K562 (cell line): ENCODE results near the gene ZBTB22. TPM values are rescaled to one million over a fixed set of nuclear protein-coding genes. Genes with fewer than 3 reads are reported as not detected.
"Not testable (repeated sequence)": the region's sequence is repeated elsewhere in the genome, so short reads cannot be mapped to it uniquely, and the experiment has no call there.

ENCODE experiments used
- ATAC-seq: fragments of 200-7000 bp; cut with Tn5 transposase; 3 replicates; pipeline ENCODE4 v1.9.1; 2020; ENCODE audit warnings: moderate library complexity
- BruUV-seq: library from RNA; stranded (reverse); fragments of 400-500 nt; replicated peaks from 2 replicates; lab custom pipeline; 2021; lab: Mats Ljungman, UMichigan
- CTCF ChIA-PET: fragments of 300-600 bp; formaldehyde crosslinking; extraction: SDS; loops from one replicate; lab custom pipeline; 2021; ENCODE audit warnings: low intra/inter-chr PET ratio; lab: Yijun Ruan, JAX
- POLR2A ChIA-PET: fragments of 300-600, 350-650 bp; sonication (Branson Sonifier 250); formaldehyde crosslinking; extraction: SDS; loops from one replicate; lab custom pipeline; 2021; ENCODE audit warnings: antibody characterized with exemption, inconsistent platforms; lab: Yijun Ruan, JAX
- DNase-seq, 4 experiments: peaks; one replicate each; pipeline versions ENCODE4 v3.0.0 to v3.0.0-alpha.2; 2011 to 2018; ENCODE audit warnings: low spot score in 3 of 4, mixed read lengths in 3 of 4; ENCODE audit errors: extremely low read depth in 1 of 4
- FAIRE-seq: peaks from 2 replicates; lab custom pipeline; 2011; peaks lifted over from hg19 to GRCh38; lab: Jason Lieb, UNC
- H2AFZ ChIP-seq: 2 replicates; pipeline ENCODE4 v1.6.0; 2011; ENCODE audit warnings: low read depth, low read length, control low read depth, inconsistent platforms
- H3K27ac ChIP-seq: fragments of 200-600 bp; 3 replicates; pipeline ENCODE4 v1.8.0; 2011; ENCODE audit warnings: low read depth, mild to moderate bottlenecking, control low read depth, inconsistent platforms, low read length, moderate library complexity, mixed read lengths; ENCODE audit errors: extremely low read depth
- H3K27me3 ChIP-seq, 2 experiments: fragments of 300-600 bp in 1 of 2; 2 replicates in 1 of 2; 3 replicates in 1 of 2; pipeline versions ENCODE4 v1.6.0 to v1.8.0; 2011; ENCODE audit warnings: inconsistent platforms in 2 of 2, low read length in 2 of 2, mild to moderate bottlenecking in 1 of 2, mixed read lengths in 1 of 2, moderate library complexity in 1 of 2; ENCODE audit not compliant: control insufficient read depth in 2 of 2, insufficient read depth in 2 of 2
- H3K36me3 ChIP-seq: fragments of 300-600 bp; 3 replicates; pipeline ENCODE4 v1.8.0; 2011; ENCODE audit warnings: mild to moderate bottlenecking, low read length, inconsistent platforms; ENCODE audit not compliant: control insufficient read depth, insufficient read depth
- H3K4me1 ChIP-seq, 2 experiments: fragments of 200-600 bp in 1 of 2; replicated peaks in 1 of 2; 2 replicates in 1 of 2; 3 replicates in 1 of 2; pipeline versions ENCODE4 v1.5.1 to v1.8.0; 2011; ENCODE audit warnings: inconsistent platforms in 2 of 2, low read length in 2 of 2, mild to moderate bottlenecking in 1 of 2, mixed read lengths in 1 of 2, moderate library complexity in 1 of 2; ENCODE audit not compliant: control insufficient read depth in 2 of 2, insufficient read depth in 2 of 2
- H3K4me2 ChIP-seq: 2 replicates; pipeline ENCODE4 v1.6.1; 2011; ENCODE audit warnings: low read length, control low read depth, inconsistent platforms, mixed read lengths; ENCODE audit not compliant: insufficient read depth
- H3K4me3 ChIP-seq: fragments of 200-600 bp; sonication (generic), shearing (Covaris generic); 2 replicates; pipeline ENCODE4 v1.5.1; 2016; ENCODE audit warnings: control low read depth, inconsistent platforms
- H3K79me2 ChIP-seq: fragments of 200-600 bp; 3 replicates; pipeline ENCODE4 v1.8.0; 2011; ENCODE audit warnings: low read length, inconsistent platforms; ENCODE audit not compliant: control insufficient read depth, insufficient read depth
- H3K9ac ChIP-seq, 2 experiments: 2 replicates each; pipeline versions ENCODE4 v1.6.0 to v1.6.1; 2011; ENCODE audit warnings: low read depth in 2 of 2, low read length in 2 of 2, control low read depth in 1 of 2, inconsistent platforms in 1 of 2, mild to moderate bottlenecking in 1 of 2, mixed read lengths in 1 of 2; ENCODE audit not compliant: insufficient read depth in 1 of 2
- H3K9me1 ChIP-seq: one replicate; pipeline ENCODE4 v1.6.0; 2011; ENCODE audit warnings: inconsistent platforms, mild to moderate bottlenecking, low read length, moderate library complexity; ENCODE audit not compliant: control insufficient read depth, insufficient read depth
- H3K9me3 ChIP-seq: replicated peaks from 2 replicates; pipeline ENCODE4 v1.5.1; 2011; ENCODE audit warnings: low read depth, low read length, inconsistent platforms; ENCODE audit not compliant: control insufficient read depth, insufficient read depth
- H4K20me1 ChIP-seq: replicated peaks from 2 replicates; pipeline ENCODE4 v1.6.1; 2011; ENCODE audit warnings: low read length, inconsistent platforms, mixed read lengths; ENCODE audit not compliant: control insufficient read depth, insufficient read depth
- C11orf30 ChIP-seq: fragments of 450-650 bp; IDR thresholded peaks from 2 replicates; pipeline ENCODE4 v1.6.1; 2016; ENCODE audit warnings: low read depth, mild to moderate bottlenecking
- GABPA ChIP-seq: fragments of 200-800 bp; sonication (Bioruptor generic); conservative IDR thresholded peaks from 2 replicates; pipeline ENCODE4 v1.6.1; 2016; ENCODE audit warnings: low read depth, missing genetic modification characterization, missing compliant biosample characterization
- MAFG ChIP-seq: fragments of 450-650 bp; conservative IDR thresholded peaks from 2 replicates; pipeline ENCODE4 v1.6.1; 2016; ENCODE audit warnings: missing genetic modification characterization, missing compliant biosample characterization
- MAFK ChIP-seq: IDR thresholded peaks from 2 replicates; pipeline ENCODE4 v1.6.1; 2011; ENCODE audit warnings: low read length, improper control_type of control experiment
- NR2C2 ChIP-seq, 2 experiments: fragments of 200-800 bp in 1 of 2; sonication (Bioruptor generic) in 1 of 2; sonication (generic) in 1 of 2; formaldehyde crosslinking in 1 of 2; IDR thresholded peaks; 2 replicates each; pipeline versions ENCODE4 v1.6.1 to v1.8.0; 2016 to 2022; ENCODE audit warnings: mild to moderate bottlenecking in 1 of 2, missing compliant biosample characterization in 1 of 2, missing genetic modification characterization in 1 of 2, missing genetic modification reagents in 1 of 2
- RBFOX2 ChIP-seq: fragments of 200-400 bp; formaldehyde crosslinking; IDR thresholded peaks from 2 replicates; pipeline ENCODE4 v1.6.1; 2017; ENCODE audit warnings: low read depth, mild to moderate bottlenecking, low read length, moderate library complexity
- RREB1 ChIP-seq: fragments of 250-450 bp; sonication (Bioruptor Pico); IDR thresholded peaks from 2 replicates; pipeline ENCODE4 v1.4.0; 2020
- ZC3H4 ChIP-seq: sonication (generic); formaldehyde crosslinking; IDR thresholded peaks from 2 replicates; pipeline ENCODE4 v1.9.0; 2021; ENCODE audit warnings: missing genetic modification reagents, borderline replicate concordance
- ZEB2 ChIP-seq: fragments of 450-650 bp; IDR thresholded peaks from 2 replicates; pipeline ENCODE4 v1.6.1; 2016
- ZNF316 ChIP-seq: fragments of 450-650 bp; IDR thresholded peaks from 2 replicates; pipeline ENCODE4 v1.6.1; 2016
- WGBS: fragments of 100-300 bp; shearing (Covaris generic); methylation state at CpG from one replicate; pipeline ENCODE4 v1.1.6; 2016; ENCODE audit warnings: low coverage, mixed read lengths; ENCODE audit not compliant: insufficient coverage; ENCODE audit errors: missing lambda C conversion rate; 5-methylcytosine and 5-hydroxymethylcytosine counted together
- in situ Hi-C: fragments of 300-500 bp; cut with MboI; formaldehyde crosslinking; loops from 4 replicates; pipeline ENCODE4 v1.15.0; 2018; ENCODE audit warnings: inconsistent platforms, mixed read lengths
- intact Hi-C: fragments of 100-400 bp; cut with micrococcal nuclease; formaldehyde crosslinking; loops from 2 replicates; pipeline ENCODE4 v1.14.2; 2022
- polyA plus RNA-seq, 8 experiments: library from polyadenylated mRNA; depleted of rRNA in 4 of 8; stranded (reverse) in 5 of 8; unstranded in 3 of 8; fragments of >200 nt; fragmentation: Nextera tagmentation in 2 of 8; fragmentation: Illumina TruSeq in 1 of 8; extraction: Ambion mirVana in 2 of 8; extraction: Trizol in 1 of 8; gene quantifications; 2 replicates each; pipeline versions ENCODE4 v1.2.1 to v1.2.3, GENCODE V29; 2011 to 2014; ENCODE audit warnings: inconsistent platforms in 1 of 8, missing spikeins in 1 of 8
- total RNA-seq, 7 experiments: library from RNA; depleted of rRNA in 6 of 7; stranded (reverse); fragments of >200 nt in 6 of 7; fragmentation: Illumina TruSeq in 2 of 7; extraction: Trizol in 2 of 7; gene quantifications; 2 replicates each; pipeline versions ENCODE4 v1.2.1 to v1.2.3, GENCODE V29; 2011 to 2021; ENCODE audit warnings: low replicate concordance in 1 of 7

Gene ZBTB22
- total and polyA plus RNA-seq, 9 of the 15 experiments (the other 6 are each of a cell fraction or from before 2014, with no cell fraction given): 0.21 to 11.9 (median 7.1) TPM

- H3K4me2 ChIP-seq, POLR2A ChIA-PET, H3K27ac ChIP-seq, in situ Hi-C loops, H3K9me1 ChIP-seq, CTCF ChIA-PET, H3K9ac ChIP-seq, intact Hi-C loops, H3K9me3 ChIP-seq, H3K27me3 ChIP-seq, DNase-seq, H3K4me3 ChIP-seq, ATAC-seq, FAIRE-seq, BruUV-seq, H2AFZ ChIP-seq, H4K20me1 ChIP-seq: not testable (repeated sequence)
- 85% methylated on average over 4 of the region's 4 CpGs for WGBS
- Histone ChIP-seq H3K36me3 (peaks cover 72% of the 10 kb centered on the region), H3K4me1 (peaks cover 11 to 19% of the 10 kb centered on the region in 2 experiments; a peak in 4 of 5 replicates), H3K79me2 (peaks cover 32% of the 10 kb centered on the region)
- TF ChIP-seq MAFK (peak; percentile 7; the same call in 1 of the 2 replicates), MAFG (tag) (peak; percentile 78), ZNF316 (peak; percentile 76), C11orf30 (peak; percentile 70)
Measured at GRCh38 chr6:33285214-33285613, 32.3 kb downstream of the ZBTB22 start.

GRCh38 chr6:33280539-33280938, 37.0 kb downstream of the ZBTB22 start:
- Histone ChIP-seq H2AFZ (no peak overlapping the region), H3K4me3 (no peak overlapping the region), H3K9me1 (no peaks in the 10 kb centered on the region), H3K79me2 (peaks cover 10% of the 10 kb centered on the region), H3K9ac (peak overlapping the region in 1 of 2 experiments; percentile 30; a peak in 2 of 4 replicates), H3K9me3 (no peaks in the 10 kb centered on the region), H3K27me3 (no peaks in the 10 kb centered on the region), H3K4me2 (no peak overlapping the region; the same call in 1 of the 2 replicates), H3K4me1 (peaks cover 16 to 39% of the 10 kb centered on the region in 2 experiments; a peak in 4 of 5 replicates), H3K36me3 (peaks cover 89% of the 10 kb centered on the region), H4K20me1 (peaks cover 13% of the 10 kb centered on the region), H3K27ac (no peak overlapping the region)
- ATAC-seq: no peak
- no peak for DNase-seq
- FAIRE-seq: no peak
- CTCF ChIA-PET: interaction anchor here (1.2 to 6.6 kb wide), 7 partner anchors 19 to 145 kb away, joined by 5 to 64 read pairs (median 14); partner anchors contain the start of genes CUTA, KIFC1 and RGL2
- intact Hi-C loops (loop anchor here (1.0 to 2.0 kb wide), 4 partner anchors 19 to 146 kb away; no protein-coding TSS in a partner anchor), in situ Hi-C loops (no loop called here)
- no TSS peak for BruUV-seq
- 89% methylated on average over 6 of the region's 6 CpGs for WGBS
- POLR2A ChIA-PET: interaction anchor here (0.7 to 8.1 kb wide), 4 partner anchors 8 to 19 kb away, joined by 3 to 90 read pairs (median 10); partner anchors contain the start of genes PFDN6, RPS18, VPS52 and WDR46
- peak; percentile 51 for TF ChIP-seq RBFOX2
- TF ChIP-seq ZEB2: no peak
- TF ChIP-seq NR2C2 (CRISPR knock-in tag; IDR thresholded peaks at IDR 0.05): no peak
- TF ChIP-seq NR2C2 (tag; IDR thresholded peaks at IDR 0.05): 0 out of 2 replicates have a peak, but pooled peaks have one; percentile 2
- 0 out of 2 replicates have a peak, but pooled peaks have one; percentile 41 for TF ChIP-seq ZC3H4
- TF ChIP-seq GABPA (tag): no peak
- no peak for TF ChIP-seq RREB1 (CRISPR knock-in tag)
